Smooth muscle cell (in vitro differentiated cells): Measurements from ENCODE around the gene MYO16. TPM values are rescaled to one million over a fixed set of nuclear protein-coding genes. Genes with fewer than 3 reads are reported as not detected.
A peak's percentile ranks its signal among the peaks of the same experiment; 100 is the strongest.

Source experiments
- DNase-seq: peaks from one replicate; lab custom pipeline; 2025; ENCODE audit not compliant: unreplicated experiment; lab: John Stamatoyannopoulos, UW
- H2AFZ ChIP-seq: fragments of 200-600 bp; sonication (generic); 2 replicates; pipeline ENCODE4 v1.6.0; 2016; ENCODE audit warnings: antibody characterized with exemption, low read depth, mild to moderate bottlenecking
- H3F3A ChIP-seq: fragments of 200-600 bp; sonication (generic); 2 replicates; pipeline ENCODE4 v1.6.0; 2017; ENCODE audit warnings: antibody characterized with exemption, low read depth
- H3K27ac ChIP-seq: fragments of 200-600 bp; sonication (generic); 2 replicates; pipeline ENCODE4 v1.5.1; 2016; ENCODE audit warnings: low read depth, mild to moderate bottlenecking
- H3K27me3 ChIP-seq: fragments of 200-600 bp; sonication (generic); 2 replicates; pipeline ENCODE4 v1.6.1; 2016; ENCODE audit warnings: low read depth, mild to moderate bottlenecking
- H3K36me3 ChIP-seq: fragments of 200-600 bp; sonication (generic); 2 replicates; pipeline ENCODE4 v1.5.1; 2016; ENCODE audit warnings: low read depth
- H3K4me1 ChIP-seq: fragments of 200-600 bp; sonication (generic); 2 replicates; pipeline ENCODE4 v1.5.1; 2016; ENCODE audit warnings: low read depth
- H3K4me2 ChIP-seq: fragments of 200-600 bp; sonication (generic); 2 replicates; pipeline ENCODE4 v1.6.0; 2016; ENCODE audit warnings: mild to moderate bottlenecking
- H3K4me3 ChIP-seq: fragments of 200-600 bp; sonication (generic); 2 replicates; pipeline ENCODE4 v1.5.1; 2016; ENCODE audit warnings: mild to moderate bottlenecking
- H3K79me2 ChIP-seq: fragments of 200-600 bp; sonication (generic); 2 replicates; pipeline ENCODE4 v1.6.0; 2016; ENCODE audit warnings: low read depth, mild to moderate bottlenecking
- H3K9ac ChIP-seq: fragments of 200-600 bp; sonication (generic); 2 replicates; pipeline ENCODE4 v1.6.0; 2016; ENCODE audit warnings: low read depth
- H3K9me3 ChIP-seq: fragments of 200-600 bp; sonication (generic); replicated peaks from 2 replicates; pipeline ENCODE4 v1.5.1; 2016; ENCODE audit warnings: low read depth
- H4K20me1 ChIP-seq: fragments of 200-600 bp; sonication (generic); 2 replicates; pipeline ENCODE4 v1.6.0; 2016; ENCODE audit warnings: low read depth
- CTCF ChIP-seq: fragments of 200-600 bp; sonication (generic); IDR thresholded peaks from 2 replicates; pipeline ENCODE4 v1.5.1; 2017; ENCODE audit warnings: borderline replicate concordance, mild to moderate bottlenecking, antibody characterized with exemption; ENCODE audit not compliant: insufficient read depth, poor library complexity, severe bottlenecking
- WGBS: methylation state at CpG from one replicate; pipeline ENCODE4 v1.1.7; 2016; ENCODE audit warnings: low lambda C conversion rate; 5-methylcytosine and 5-hydroxymethylcytosine counted together
- polyA plus RNA-seq: library from polyadenylated mRNA; unstranded; fragments of >200 nt; fragmentation: Nextera tagmentation; extraction: Ambion mirVana; gene quantifications from 2 replicates; pipeline ENCODE4 v1.2.1, GENCODE V29; 2016
- total RNA-seq: library from RNA; depleted of rRNA; stranded (reverse); fragments of >200 nt; gene quantifications from 2 replicates; pipeline ENCODE4 v1.2.3, GENCODE V29; 2014

Gene MYO16
- total and polyA plus RNA-seq, 2 experiments from 2014 or later, result not detected

- H4K20me1 ChIP-seq, result no peaks in the 10 kb centered on the region
- H3K79me2 ChIP-seq, result no peaks in the 10 kb centered on the region
- H2AFZ ChIP-seq, result no peak overlapping the region
- 89% methylated on average over 2 of the region's 2 CpGs for WGBS
- DNase-seq, result no peak
- H3K9ac ChIP-seq, result no peak overlapping the region
- H3K27me3 ChIP-seq, result no peaks in the 10 kb centered on the region
- no peaks in the 10 kb centered on the region for H3K9me3 ChIP-seq
- H3K4me3 ChIP-seq, result no peak overlapping the region
- no peak for TF ChIP-seq CTCF
- no peak overlapping the region for H3K4me2 ChIP-seq
- H3F3A ChIP-seq, result no peaks in the 10 kb centered on the region
- H3K36me3 ChIP-seq, result no peaks in the 10 kb centered on the region
- no peaks in the 10 kb centered on the region for H3K4me1 ChIP-seq
- H3K27ac ChIP-seq, result no peak overlapping the region
These were observed 249.3 kb downstream of the MYO16 start for GRCh38 chr13:108878732-108879131.

DNA sequence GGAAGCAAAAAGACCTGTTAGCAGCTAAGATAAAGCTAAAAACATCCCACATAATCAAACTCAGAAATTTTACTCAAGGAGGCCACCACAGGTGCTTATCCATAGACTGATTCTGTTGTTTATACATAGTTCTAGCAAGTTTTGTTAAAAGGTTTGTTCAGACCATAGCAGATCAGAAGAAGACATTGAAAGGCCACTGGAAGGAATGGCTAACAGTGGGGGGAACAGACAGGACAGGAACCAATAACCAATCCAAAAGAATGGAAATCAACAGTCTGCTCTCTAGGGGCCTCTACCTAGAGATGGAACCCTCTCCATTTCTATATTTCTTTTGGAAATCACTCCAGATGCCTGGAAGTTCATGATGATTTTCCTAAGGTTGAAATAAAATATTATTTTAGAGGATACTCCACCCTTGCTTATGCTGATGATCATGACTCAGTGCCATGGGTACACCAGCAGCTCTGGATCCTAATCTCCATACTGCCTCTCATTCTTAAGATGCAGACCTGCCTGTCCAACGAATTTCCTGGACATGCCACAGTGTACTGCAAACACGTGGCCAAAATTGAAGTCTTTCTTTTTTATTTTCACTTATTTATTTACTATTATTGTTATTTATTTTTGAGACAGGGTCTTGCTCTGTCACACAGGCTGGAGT lies 260.0 kb downstream of the MYO16 start:
- Histone ChIP-seq H3K9me3 (no peaks in the 10 kb centered on the region), H4K20me1 (no peaks in the 10 kb centered on the region), H3K36me3 (no peaks in the 10 kb centered on the region), H3K79me2 (no peaks in the 10 kb centered on the region), H3K9ac (no peak overlapping the region), H3K4me3 (no peak overlapping the region), H3K27ac (no peak overlapping the region), H3K4me1 (no peaks in the 10 kb centered on the region), H2AFZ (no peak overlapping the region), H3K4me2 (no peak overlapping the region), H3K27me3 (no peaks in the 10 kb centered on the region), H3F3A (no peaks in the 10 kb centered on the region)
- no peak for DNase-seq
- WGBS, result 85% methylated on average over 2 of the region's 2 CpGs
- TF ChIP-seq CTCF, result no peak

DNA sequence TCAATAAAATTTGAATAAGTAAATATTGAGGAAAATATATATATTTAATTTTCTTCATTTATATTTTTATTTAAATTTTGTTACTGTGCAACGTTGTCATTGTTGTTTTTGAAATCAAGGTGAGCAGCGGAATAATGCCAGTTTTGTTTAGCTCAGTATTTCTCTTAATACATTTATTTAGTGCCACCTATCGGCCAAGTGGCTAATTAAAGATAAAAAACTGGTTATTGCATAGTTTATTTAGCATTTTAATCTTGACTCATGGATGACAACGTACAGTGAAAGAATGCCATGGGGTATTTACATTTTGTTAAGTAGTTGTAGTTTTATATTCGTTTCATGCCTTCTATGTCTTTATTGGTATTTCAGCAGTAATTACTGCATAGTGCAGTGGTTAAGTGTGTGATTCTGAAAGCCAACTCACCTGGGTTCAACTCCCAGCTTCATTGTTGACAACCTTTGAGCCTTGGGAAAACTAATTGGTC lies 265.9 kb downstream of the MYO16 start:
- Histone ChIP-seq H3K9ac (no peak overlapping the region), H3K9me3 (no peaks in the 10 kb centered on the region), H4K20me1 (no peaks in the 10 kb centered on the region), H2AFZ (no peak overlapping the region), H3K4me3 (no peak overlapping the region), H3K36me3 (no peaks in the 10 kb centered on the region), H3K27ac (no peak overlapping the region), H3K4me1 (no peaks in the 10 kb centered on the region), H3K79me2 (no peaks in the 10 kb centered on the region), H3K4me2 (no peak overlapping the region), H3K27me3 (no peaks in the 10 kb centered on the region), H3F3A (no peaks in the 10 kb centered on the region)
- no peak for DNase-seq
- peak; percentile 63 for TF ChIP-seq CTCF
- 15% methylated on average over 5 of the region's 5 CpGs for WGBS

GRCh38 chr13:108897955-108898354 lies 268.5 kb downstream of the MYO16 start:
- Histone ChIP-seq H3K9ac (no peak overlapping the region), H3K9me3 (no peaks in the 10 kb centered on the region), H3K36me3 (no peaks in the 10 kb centered on the region), H4K20me1 (no peaks in the 10 kb centered on the region), H3K4me1 (no peaks in the 10 kb centered on the region), H3K4me3 (no peak overlapping the region), H3K4me2 (no peak overlapping the region), H2AFZ (no peak overlapping the region), H3K27ac (no peak overlapping the region), H3F3A (no peaks in the 10 kb centered on the region), H3K27me3 (no peaks in the 10 kb centered on the region), H3K79me2 (no peaks in the 10 kb centered on the region)
- DNase-seq, result no peak
- no peak for TF ChIP-seq CTCF
- 88% methylated on average over 8 of the region's 8 CpGs for WGBS
